Uterus (tissue), 2 donors: ENCODE measurements around the gene IQCK.

Source experiments
- POLR2A ChIP-seq, 2 donors: fragments of 450-650 bp; IDR thresholded peaks; one replicate each; pipeline ENCODE4 v1.6.1; 2016; ENCODE audit warnings: antibody characterized with exemption in 2 of 2, mild to moderate bottlenecking in 1 of 2, moderate library complexity in 1 of 2
- TF ChIP-seq, protein P1 (sequence below), 4 experiments: fragments of 200-600 bp in 2 of 4; fragments of 450-650 bp in 2 of 4; sonication (generic) in 2 of 4; IDR thresholded peaks; one replicate each; pipeline ENCODE4 v1.5.1; 2016 to 2019; ENCODE audit warnings: antibody characterized with exemption in 4 of 4, mild to moderate bottlenecking in 2 of 4, moderate library complexity in 1 of 4

DNA sequence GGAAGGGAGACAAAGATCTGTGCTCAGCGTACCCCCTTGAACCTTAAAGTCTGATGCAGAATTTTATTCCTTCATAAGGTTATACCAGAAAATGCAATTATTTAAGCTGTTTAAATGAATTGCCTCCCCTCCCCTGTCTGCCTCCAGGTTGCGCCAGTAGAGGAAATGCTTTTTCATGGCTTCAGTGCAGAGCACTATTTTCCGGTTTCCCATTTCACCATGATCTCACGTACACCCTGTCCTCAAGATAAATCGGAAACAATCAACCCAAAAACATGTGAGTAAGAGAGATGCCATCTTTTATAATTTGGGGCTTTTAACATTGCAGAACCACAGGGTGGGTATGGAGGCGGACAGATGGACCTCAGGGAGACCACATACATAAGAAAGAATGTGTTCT lies 15.5 kb downstream of the IQCK start:
- TF ChIP-seq, protein P1, sequence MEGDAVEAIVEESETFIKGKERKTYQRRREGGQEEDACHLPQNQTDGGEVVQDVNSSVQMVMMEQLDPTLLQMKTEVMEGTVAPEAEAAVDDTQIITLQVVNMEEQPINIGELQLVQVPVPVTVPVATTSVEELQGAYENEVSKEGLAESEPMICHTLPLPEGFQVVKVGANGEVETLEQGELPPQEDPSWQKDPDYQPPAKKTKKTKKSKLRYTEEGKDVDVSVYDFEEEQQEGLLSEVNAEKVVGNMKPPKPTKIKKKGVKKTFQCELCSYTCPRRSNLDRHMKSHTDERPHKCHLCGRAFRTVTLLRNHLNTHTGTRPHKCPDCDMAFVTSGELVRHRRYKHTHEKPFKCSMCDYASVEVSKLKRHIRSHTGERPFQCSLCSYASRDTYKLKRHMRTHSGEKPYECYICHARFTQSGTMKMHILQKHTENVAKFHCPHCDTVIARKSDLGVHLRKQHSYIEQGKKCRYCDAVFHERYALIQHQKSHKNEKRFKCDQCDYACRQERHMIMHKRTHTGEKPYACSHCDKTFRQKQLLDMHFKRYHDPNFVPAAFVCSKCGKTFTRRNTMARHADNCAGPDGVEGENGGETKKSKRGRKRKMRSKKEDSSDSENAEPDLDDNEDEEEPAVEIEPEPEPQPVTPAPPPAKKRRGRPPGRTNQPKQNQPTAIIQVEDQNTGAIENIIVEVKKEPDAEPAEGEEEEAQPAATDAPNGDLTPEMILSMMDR (IDR thresholded peaks at IDR 0.05): no peak
- TF ChIP-seq POLR2A (IDR thresholded peaks at IDR 0.05): no peak
